SU-DHL-6 (cell line): ENCODE data around the gene RADIL.

Experiments used
- H2AFZ ChIP-seq: fragments of 200-600 bp; sonication (generic); 2 replicates; pipeline ENCODE4 v1.6.1; 2014; ENCODE audit warnings: low read depth, mild to moderate bottlenecking, moderate library complexity, mixed read lengths, antibody characterized with exemption, low read length; ENCODE audit not compliant: severe bottlenecking
- H3F3A ChIP-seq: fragments of 200-600 bp; shearing (Covaris generic); 2 replicates; pipeline ENCODE4 v1.6.0; 2016; ENCODE audit warnings: antibody characterized with exemption, mild to moderate bottlenecking; ENCODE audit not compliant: insufficient read depth
- H3K27ac ChIP-seq: fragments of 200-600 bp; sonication (generic); 2 replicates; pipeline ENCODE4 v1.5.1; 2016; ENCODE audit warnings: low read depth, mild to moderate bottlenecking, low read length, moderate library complexity, mixed read lengths
- H3K27me3 ChIP-seq: fragments of 200-600 bp; sonication (generic), shearing (Covaris generic); 2 replicates; pipeline ENCODE4 v1.6.0; 2014; ENCODE audit warnings: mild to moderate bottlenecking, low read length
- H3K36me3 ChIP-seq: fragments of 200-600 bp; sonication (generic); 2 replicates; pipeline ENCODE4 v1.6.1; 2014; ENCODE audit warnings: mild to moderate bottlenecking, low read length, mixed read lengths
- H3K4me2 ChIP-seq: fragments of 300-600, 200-600 bp; shearing (Covaris generic), sonication (generic); 2 replicates; pipeline ENCODE4 v1.6.0; 2014; ENCODE audit warnings: low read length, low read depth, mild to moderate bottlenecking; ENCODE audit not compliant: poor library complexity, severe bottlenecking
- H3K4me3 ChIP-seq: fragments of 200-600 bp; sonication (generic); 2 replicates; pipeline ENCODE4 v1.5.1; 2014; ENCODE audit warnings: antibody characterized with exemption, low read length, mild to moderate bottlenecking, mixed read lengths; ENCODE audit not compliant: insufficient read depth, poor library complexity, severe bottlenecking
- H3K79me2 ChIP-seq: fragments of 200-600 bp; sonication (generic); 2 replicates; pipeline ENCODE4 v1.6.1; 2014; ENCODE audit warnings: mild to moderate bottlenecking, low read length, moderate library complexity; ENCODE audit not compliant: insufficient read depth
- H3K9ac ChIP-seq: fragments of 200-600 bp; sonication (generic); 2 replicates; pipeline ENCODE4 v1.7.0; 2014; ENCODE audit warnings: mild to moderate bottlenecking, low read length
- H3K9me2 ChIP-seq: fragments of 200-600 bp; sonication (generic); replicated peaks from 2 replicates; pipeline ENCODE4 v1.6.1; 2014; ENCODE audit warnings: low read length; ENCODE audit not compliant: insufficient read depth
- H3K9me3 ChIP-seq: fragments of 200-600 bp; sonication (generic); 2 replicates; pipeline ENCODE4 v1.6.1; 2014; ENCODE audit warnings: low read length, mixed read lengths; ENCODE audit not compliant: insufficient read depth
- H4K20me1 ChIP-seq: fragments of 200-600 bp; sonication (generic); 2 replicates; pipeline ENCODE4 v1.6.1; 2014; ENCODE audit warnings: low read depth, mild to moderate bottlenecking, antibody characterized with exemption, low read length, moderate library complexity, mixed read lengths
- CTCF ChIP-seq: fragments of 200-600 bp; sonication (generic); IDR thresholded peaks from one replicate; pipeline ENCODE4 v1.5.1; 2017; ENCODE audit warnings: antibody characterized with exemption, mild to moderate bottlenecking, low read length, moderate library complexity; ENCODE audit not compliant: insufficient read depth, poor library complexity, severe bottlenecking
- EZH2phosphoT487 ChIP-seq: fragments of 200-600 bp; sonication (generic), shearing (Covaris generic); conservative IDR thresholded peaks from 2 replicates; pipeline ENCODE4 v1.6.1; 2018; ENCODE audit warnings: mild to moderate bottlenecking, antibody characterized with exemption, low read length, moderate library complexity, mixed read lengths

RADIL gene

GRCh38 chr7:4749798-4750197 lies 133.7 kb downstream of the RADIL start:
- Histone ChIP-seq H3K9me2 (no peaks in the 10 kb centered on the region), H3F3A (0 out of 2 replicates have a peak, but pooled peaks cover 1% of the 10 kb centered on the region), H3K36me3 (no peaks in the 10 kb centered on the region), H3K27ac (no peak overlapping the region), H3K9ac (no peak overlapping the region), H3K4me2 (no peak overlapping the region), H3K4me3 (no peak overlapping the region), H4K20me1 (no peaks in the 10 kb centered on the region), H3K9me3 (no peaks in the 10 kb centered on the region), H2AFZ (no peak overlapping the region), H3K79me2 (0 out of 2 replicates have a peak, but pooled peaks cover 3% of the 10 kb centered on the region), H3K27me3 (no peaks in the 10 kb centered on the region)
- TF ChIP-seq EZH2phosphoT487 (no peak), CTCF (no peak)

GRCh38 chr7:4749363-4749762 lies 134.2 kb downstream of the RADIL start:
- no peak overlapping the region for H3K27ac ChIP-seq
- no peaks in the 10 kb centered on the region for H3K27me3 ChIP-seq
- H3K79me2 ChIP-seq, result 0 out of 2 replicates have a peak, but pooled peaks cover 3% of the 10 kb centered on the region
- H4K20me1 ChIP-seq, result no peaks in the 10 kb centered on the region
- H2AFZ ChIP-seq, result no peak overlapping the region
- no peak overlapping the region for H3K9ac ChIP-seq
- no peak overlapping the region for H3K4me3 ChIP-seq
- TF ChIP-seq CTCF (no peak), EZH2phosphoT487 (no peak)
- H3F3A ChIP-seq, result peaks cover 6% of the 10 kb centered on the region
- H3K4me2 ChIP-seq, result no peak overlapping the region
- no peaks in the 10 kb centered on the region for H3K36me3 ChIP-seq
- H3K9me2 ChIP-seq, result no peaks in the 10 kb centered on the region
- H3K9me3 ChIP-seq, result no peaks in the 10 kb centered on the region
